ENCODE data around the gene DTNBP1. TPM values are rescaled to one million over a fixed set of nuclear protein-coding genes. Genes with fewer than 3 reads are reported as not detected.

DTNBP1 gene
- total and polyA plus RNA-seq, 2 donors (not counting 1 experiment from before 2014, with no cell fraction given), result 9.9 to 13.6 TPM

DNA sequence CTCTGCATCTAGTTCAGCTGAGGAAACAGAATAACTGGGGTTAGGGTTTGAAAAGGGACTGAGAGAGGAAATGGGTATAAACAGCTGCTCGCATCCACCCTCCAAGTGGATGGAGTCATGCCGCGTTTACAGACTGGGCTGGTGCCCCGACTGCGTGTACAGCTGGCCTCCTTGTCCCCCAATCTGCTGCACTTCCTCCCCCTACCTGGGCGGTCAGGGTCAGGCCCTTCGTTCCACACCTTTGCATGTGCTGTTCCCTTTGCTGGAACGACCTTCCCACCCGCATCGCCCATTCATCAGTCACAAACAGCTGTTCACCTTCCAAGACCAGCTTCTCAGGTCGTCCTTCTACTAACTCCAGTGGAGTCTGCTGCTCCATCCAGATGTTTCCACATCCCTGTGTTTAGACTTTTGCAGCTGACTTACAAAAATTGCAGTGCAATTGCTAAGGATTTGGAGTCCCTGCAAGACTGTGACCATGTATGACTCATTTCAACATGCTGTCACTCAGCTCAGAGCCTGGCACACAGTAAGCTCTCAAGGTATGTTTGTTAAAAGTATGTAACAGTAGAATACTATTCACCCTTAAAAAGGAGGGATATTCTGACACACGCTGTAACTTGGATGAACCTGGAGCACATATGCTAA lies 129.3 kb downstream of the DTNBP1 start:
- Histone ChIP-seq H3K27ac (ENCODE audit: insufficient read depth, low read length) (no peak overlapping the region), H3K9me3 (ENCODE audit: control insufficient read depth, insufficient read depth, low read depth, low read length) (no peaks in the 10 kb centered on the region), H2AFZ (ENCODE audit: low read length) (no peak overlapping the region), H4K20me1 (ENCODE audit: control insufficient read depth, extremely low read depth, insufficient read depth, low read length) (no peaks in the 10 kb centered on the region), H3K79me2 (ENCODE audit: control insufficient read depth, insufficient read depth, low read length) (no peaks in the 10 kb centered on the region), H3K4me2 (ENCODE audit: extremely low read depth, insufficient read depth, low read length) (no peak overlapping the region), H3K4me3 (replicated peaks in 1 of 4; ENCODE audit: control extremely low read depth in 1 of 4, insufficient read depth in 1 of 4, low read depth in 3 of 4, low read length in 4 of 4) (no peak overlapping the region), H3K4me1 (ENCODE audit: control insufficient read depth, extremely low read depth, insufficient read depth, low read length) (no peaks in the 10 kb centered on the region), H3K27me3 (ENCODE audit: control insufficient read depth, insufficient read depth, low read length) (no peaks in the 10 kb centered on the region), H3K36me3 (ENCODE audit: control insufficient read depth, insufficient read depth, low read length) (no peaks in the 10 kb centered on the region), H3K9ac (ENCODE audit: insufficient read depth, low read length) (no peak overlapping the region)
- TF ChIP-seq, protein P1, sequence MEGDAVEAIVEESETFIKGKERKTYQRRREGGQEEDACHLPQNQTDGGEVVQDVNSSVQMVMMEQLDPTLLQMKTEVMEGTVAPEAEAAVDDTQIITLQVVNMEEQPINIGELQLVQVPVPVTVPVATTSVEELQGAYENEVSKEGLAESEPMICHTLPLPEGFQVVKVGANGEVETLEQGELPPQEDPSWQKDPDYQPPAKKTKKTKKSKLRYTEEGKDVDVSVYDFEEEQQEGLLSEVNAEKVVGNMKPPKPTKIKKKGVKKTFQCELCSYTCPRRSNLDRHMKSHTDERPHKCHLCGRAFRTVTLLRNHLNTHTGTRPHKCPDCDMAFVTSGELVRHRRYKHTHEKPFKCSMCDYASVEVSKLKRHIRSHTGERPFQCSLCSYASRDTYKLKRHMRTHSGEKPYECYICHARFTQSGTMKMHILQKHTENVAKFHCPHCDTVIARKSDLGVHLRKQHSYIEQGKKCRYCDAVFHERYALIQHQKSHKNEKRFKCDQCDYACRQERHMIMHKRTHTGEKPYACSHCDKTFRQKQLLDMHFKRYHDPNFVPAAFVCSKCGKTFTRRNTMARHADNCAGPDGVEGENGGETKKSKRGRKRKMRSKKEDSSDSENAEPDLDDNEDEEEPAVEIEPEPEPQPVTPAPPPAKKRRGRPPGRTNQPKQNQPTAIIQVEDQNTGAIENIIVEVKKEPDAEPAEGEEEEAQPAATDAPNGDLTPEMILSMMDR (conservative IDR thresholded peaks at IDR 0.05 in 1 of 2, IDR thresholded peaks at IDR 0.05 in 1 of 2; ENCODE audit: low read depth in 1 of 2, low read length in 2 of 2), result no peak
- TF ChIP-seq EZH2 (IDR thresholded peaks at IDR 0.05; ENCODE audit: low read length, missing control alignments), result no peak
- DNase-seq (ENCODE audit: low read depth in 2 of 2), result peak; percentile 14 to 51

GRCh38 chr6:15531973-15532372 lies 130.9 kb downstream of the DTNBP1 start:
- no peak for DNase-seq (ENCODE audit: low read depth in 2 of 2)
- H3K79me2 ChIP-seq (ENCODE audit: control insufficient read depth, insufficient read depth, low read length), result no peaks in the 10 kb centered on the region
- H3K9me3 ChIP-seq (ENCODE audit: control insufficient read depth, insufficient read depth, low read depth, low read length), result no peaks in the 10 kb centered on the region
- no peak for TF ChIP-seq EZH2 (IDR thresholded peaks at IDR 0.05; ENCODE audit: low read length, missing control alignments)
- TF ChIP-seq, protein P1 (conservative IDR thresholded peaks at IDR 0.05 in 1 of 2, IDR thresholded peaks at IDR 0.05 in 1 of 2; ENCODE audit: low read depth in 1 of 2, low read length in 2 of 2), result no peak
- H3K4me3 ChIP-seq (replicated peaks in 1 of 4; ENCODE audit: control extremely low read depth in 1 of 4, insufficient read depth in 1 of 4, low read depth in 3 of 4, low read length in 4 of 4), result no peak overlapping the region
- no peaks in the 10 kb centered on the region for H3K4me1 ChIP-seq (ENCODE audit: control insufficient read depth, extremely low read depth, insufficient read depth, low read length)
- no peak overlapping the region for H2AFZ ChIP-seq (ENCODE audit: low read length)
- no peaks in the 10 kb centered on the region for H3K27me3 ChIP-seq (ENCODE audit: control insufficient read depth, insufficient read depth, low read length)
- no peaks in the 10 kb centered on the region for H3K36me3 ChIP-seq (ENCODE audit: control insufficient read depth, insufficient read depth, low read length)
- no peak overlapping the region for H3K9ac ChIP-seq (ENCODE audit: insufficient read depth, low read length)
- no peaks in the 10 kb centered on the region for H4K20me1 ChIP-seq (ENCODE audit: control insufficient read depth, extremely low read depth, insufficient read depth, low read length)
- no peak overlapping the region for H3K4me2 ChIP-seq (ENCODE audit: extremely low read depth, insufficient read depth, low read length)
- H3K27ac ChIP-seq (ENCODE audit: insufficient read depth, low read length), result no peak overlapping the region

- Histone ChIP-seq H2AFZ (ENCODE audit: low read length) (no peak overlapping the region), H3K79me2 (ENCODE audit: control insufficient read depth, insufficient read depth, low read length) (no peaks in the 10 kb centered on the region), H3K36me3 (ENCODE audit: control insufficient read depth, insufficient read depth, low read length) (no peaks in the 10 kb centered on the region), H3K4me2 (ENCODE audit: extremely low read depth, insufficient read depth, low read length) (no peak overlapping the region), H4K20me1 (ENCODE audit: control insufficient read depth, extremely low read depth, insufficient read depth, low read length) (no peaks in the 10 kb centered on the region), H3K27me3 (ENCODE audit: control insufficient read depth, insufficient read depth, low read length) (no peaks in the 10 kb centered on the region), H3K4me3 (replicated peaks in 1 of 4; ENCODE audit: control extremely low read depth in 1 of 4, insufficient read depth in 1 of 4, low read depth in 3 of 4, low read length in 4 of 4) (no peak overlapping the region), H3K4me1 (ENCODE audit: control insufficient read depth, extremely low read depth, insufficient read depth, low read length) (no peaks in the 10 kb centered on the region), H3K9me3 (ENCODE audit: control insufficient read depth, insufficient read depth, low read depth, low read length) (no peaks in the 10 kb centered on the region), H3K9ac (ENCODE audit: insufficient read depth, low read length) (no peak overlapping the region), H3K27ac (ENCODE audit: insufficient read depth, low read length) (no peak overlapping the region)
- DNase-seq (ENCODE audit: low read depth in 2 of 2), result no peak
- TF ChIP-seq, protein P1 (conservative IDR thresholded peaks at IDR 0.05 in 1 of 2, IDR thresholded peaks at IDR 0.05 in 1 of 2; ENCODE audit: low read depth in 1 of 2, low read length in 2 of 2), result no peak
- TF ChIP-seq EZH2 (IDR thresholded peaks at IDR 0.05; ENCODE audit: low read length, missing control alignments), result no peak
Measured at GRCh38 chr6:15530411-15530810, 132.4 kb downstream of the DTNBP1 start.
